ENCODE data around the gene RASGRP4.

RASGRP4 gene

DNA sequence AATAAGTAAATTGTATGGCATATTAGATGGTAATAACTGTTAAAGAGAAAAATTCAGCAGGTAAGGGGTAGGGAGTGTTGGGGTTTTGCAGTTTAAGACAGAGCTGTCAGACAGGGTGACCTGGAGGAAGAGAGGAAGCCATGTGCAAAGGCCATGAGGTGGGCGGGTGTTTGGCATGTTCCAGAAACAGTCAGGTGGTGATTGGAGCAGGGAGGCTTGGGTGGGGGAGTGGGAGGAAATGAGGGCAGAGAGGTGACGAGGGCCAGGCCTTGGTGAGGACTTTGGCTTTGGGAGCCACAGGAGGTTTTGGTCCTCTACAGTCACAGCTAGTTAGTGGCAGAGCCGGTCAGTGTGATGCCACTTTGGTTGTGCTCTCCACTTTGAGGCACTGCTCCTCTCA, 27.6 kb upstream of the RASGRP4 start:
- H3K27ac ChIP-seq, result no peak overlapping the region
- TF ChIP-seq ZFX (IDR thresholded peaks at IDR 0.05), result no peak
- TF ChIP-seq, protein P1, sequence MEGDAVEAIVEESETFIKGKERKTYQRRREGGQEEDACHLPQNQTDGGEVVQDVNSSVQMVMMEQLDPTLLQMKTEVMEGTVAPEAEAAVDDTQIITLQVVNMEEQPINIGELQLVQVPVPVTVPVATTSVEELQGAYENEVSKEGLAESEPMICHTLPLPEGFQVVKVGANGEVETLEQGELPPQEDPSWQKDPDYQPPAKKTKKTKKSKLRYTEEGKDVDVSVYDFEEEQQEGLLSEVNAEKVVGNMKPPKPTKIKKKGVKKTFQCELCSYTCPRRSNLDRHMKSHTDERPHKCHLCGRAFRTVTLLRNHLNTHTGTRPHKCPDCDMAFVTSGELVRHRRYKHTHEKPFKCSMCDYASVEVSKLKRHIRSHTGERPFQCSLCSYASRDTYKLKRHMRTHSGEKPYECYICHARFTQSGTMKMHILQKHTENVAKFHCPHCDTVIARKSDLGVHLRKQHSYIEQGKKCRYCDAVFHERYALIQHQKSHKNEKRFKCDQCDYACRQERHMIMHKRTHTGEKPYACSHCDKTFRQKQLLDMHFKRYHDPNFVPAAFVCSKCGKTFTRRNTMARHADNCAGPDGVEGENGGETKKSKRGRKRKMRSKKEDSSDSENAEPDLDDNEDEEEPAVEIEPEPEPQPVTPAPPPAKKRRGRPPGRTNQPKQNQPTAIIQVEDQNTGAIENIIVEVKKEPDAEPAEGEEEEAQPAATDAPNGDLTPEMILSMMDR (conservative IDR thresholded peaks at IDR 0.05), result no peak

DNA sequence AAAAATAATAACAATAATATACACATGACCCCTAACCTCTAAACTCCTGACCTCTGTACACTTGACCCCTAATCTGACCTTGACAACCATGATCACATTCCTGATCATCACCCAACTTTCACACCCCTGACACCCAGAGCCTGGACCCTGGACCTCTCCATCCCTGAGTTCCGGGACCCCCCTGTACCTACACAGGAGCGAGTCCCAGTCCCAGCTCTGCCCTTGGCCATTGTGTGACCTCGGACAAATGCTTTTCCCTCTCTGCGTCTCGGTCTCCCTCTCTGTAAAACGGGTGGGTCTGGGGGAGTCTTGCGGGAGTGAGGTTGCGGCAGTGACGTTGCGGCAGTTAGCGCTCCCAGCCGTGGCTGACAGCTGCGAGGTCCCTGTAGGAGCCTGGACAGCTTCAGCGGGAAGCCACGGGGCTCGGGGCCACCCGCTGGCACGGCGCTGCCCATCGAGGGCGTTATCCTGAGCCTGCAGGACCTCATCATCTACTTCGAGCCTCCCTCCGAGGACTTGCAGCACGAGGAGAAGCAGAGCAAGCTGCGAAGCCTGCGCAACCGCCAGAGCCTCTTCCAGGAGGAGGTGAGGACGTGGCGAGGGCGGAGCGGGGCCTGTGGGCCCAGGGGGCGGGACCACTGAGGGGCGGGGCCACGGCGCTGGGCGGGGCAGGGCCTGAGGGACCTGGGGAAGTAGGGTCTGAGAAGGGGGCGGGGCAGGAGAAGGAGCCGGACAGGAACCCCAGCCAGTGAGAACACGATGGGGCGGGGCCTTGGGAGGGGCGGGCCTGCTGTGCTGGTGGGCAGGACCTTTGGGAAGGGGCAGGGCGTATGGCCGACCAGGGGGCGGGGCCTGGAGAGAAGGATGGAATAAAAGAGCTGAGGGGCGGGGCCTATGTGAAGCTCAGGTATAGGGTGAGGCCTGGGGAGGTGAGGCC, 26.7 kb upstream of the RASGRP4 start:
- H3K27ac ChIP-seq, result no peak overlapping the region
- TF ChIP-seq ZFX (IDR thresholded peaks at IDR 0.05), result no peak
- TF ChIP-seq, protein P1 (conservative IDR thresholded peaks at IDR 0.05), result no peak

DNA sequence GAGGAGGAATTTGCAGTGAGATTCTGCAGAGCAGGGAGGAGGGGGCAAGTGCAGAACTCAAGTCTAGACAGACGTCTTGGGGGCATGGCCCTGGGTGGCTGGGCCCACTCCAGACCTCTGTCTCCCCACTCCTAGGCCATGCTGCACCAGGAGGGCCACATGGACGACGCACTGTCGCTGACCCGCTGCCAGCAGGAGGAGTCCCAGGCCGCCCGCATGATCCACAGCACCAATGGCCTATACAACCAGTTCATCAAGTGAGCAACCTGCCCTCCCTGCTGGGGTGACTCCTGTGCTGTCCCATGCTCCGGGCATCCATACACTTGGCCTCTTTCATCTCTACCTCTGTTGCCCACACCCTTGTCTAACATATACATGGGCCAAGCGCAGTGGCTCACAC, 25.6 kb upstream of the RASGRP4 start:
- TF ChIP-seq, protein P1 (conservative IDR thresholded peaks at IDR 0.05), result no peak
- TF ChIP-seq ZFX (IDR thresholded peaks at IDR 0.05), result no peak
- H3K27ac ChIP-seq, result no peak overlapping the region

DNA sequence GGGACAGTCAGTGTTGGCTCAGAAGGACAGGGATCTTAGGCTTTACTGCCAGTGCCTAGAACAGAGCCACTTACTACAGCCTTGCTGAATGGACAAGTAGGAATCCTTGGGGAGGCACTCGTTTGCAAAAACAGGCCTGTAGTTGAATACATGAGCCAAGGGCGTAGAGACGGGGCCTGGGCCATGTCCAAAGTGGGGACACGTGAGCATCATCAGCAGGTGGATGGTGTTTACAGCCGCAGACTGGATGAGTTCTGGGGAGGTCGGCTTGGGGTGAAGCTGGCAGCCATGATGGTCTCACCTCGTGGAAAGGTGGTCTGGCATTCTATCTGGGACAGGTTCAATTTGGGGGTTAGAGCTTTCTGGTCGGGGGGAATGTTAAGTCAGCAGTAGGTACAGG, 25.0 kb upstream of the RASGRP4 start:
- TF ChIP-seq, protein P1 (conservative IDR thresholded peaks at IDR 0.05), result no peak
- TF ChIP-seq ZFX (IDR thresholded peaks at IDR 0.05), result no peak
- no peak overlapping the region for H3K27ac ChIP-seq

DNA sequence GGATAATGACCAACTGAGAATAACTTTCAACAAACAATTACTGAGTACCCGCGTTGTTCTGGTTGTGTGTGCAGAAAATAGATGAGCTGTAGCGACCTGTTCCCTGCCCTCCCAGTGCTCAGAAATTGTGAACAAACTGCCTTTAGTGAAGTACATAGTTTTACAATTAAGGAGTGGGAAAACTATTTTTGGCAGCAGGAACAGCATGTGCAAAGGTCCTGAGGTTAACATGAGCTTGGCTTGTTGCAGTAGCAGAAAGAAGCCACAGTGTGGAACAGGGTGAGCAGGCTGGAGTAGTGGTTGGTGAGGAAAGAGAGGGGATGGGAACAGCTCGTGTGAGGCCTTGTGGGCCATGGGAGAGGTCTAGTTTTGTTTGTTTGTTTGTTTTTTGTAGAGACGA, 23.5 kb upstream of the RASGRP4 start:
- no peak overlapping the region for H3K27ac ChIP-seq
- TF ChIP-seq, protein P1 (conservative IDR thresholded peaks at IDR 0.05), result no peak
- no peak for TF ChIP-seq ZFX (IDR thresholded peaks at IDR 0.05)

DNA sequence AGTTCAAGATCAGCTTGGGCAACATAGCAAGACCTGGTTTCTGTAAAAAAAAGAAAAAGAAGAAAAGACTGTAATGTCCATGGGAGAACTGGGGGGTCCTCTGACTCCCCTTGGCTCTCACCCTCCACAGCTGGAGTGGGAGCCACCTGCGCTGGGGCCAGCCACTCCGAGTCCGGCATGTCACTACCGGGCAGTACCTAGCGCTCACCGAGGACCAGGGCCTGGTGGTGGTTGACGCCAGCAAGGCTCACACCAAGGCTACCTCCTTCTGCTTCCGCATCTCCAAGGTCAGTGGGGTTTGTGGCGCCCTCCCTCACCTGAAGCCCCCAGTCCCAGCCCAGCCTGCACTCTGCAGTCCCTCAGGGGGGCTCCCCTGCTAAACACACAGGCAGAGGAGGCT, 22.2 kb upstream of the RASGRP4 start:
- no peak overlapping the region for H3K27ac ChIP-seq
- TF ChIP-seq, protein P1 (conservative IDR thresholded peaks at IDR 0.05), result no peak
- TF ChIP-seq ZFX (IDR thresholded peaks at IDR 0.05), result no peak

DNA sequence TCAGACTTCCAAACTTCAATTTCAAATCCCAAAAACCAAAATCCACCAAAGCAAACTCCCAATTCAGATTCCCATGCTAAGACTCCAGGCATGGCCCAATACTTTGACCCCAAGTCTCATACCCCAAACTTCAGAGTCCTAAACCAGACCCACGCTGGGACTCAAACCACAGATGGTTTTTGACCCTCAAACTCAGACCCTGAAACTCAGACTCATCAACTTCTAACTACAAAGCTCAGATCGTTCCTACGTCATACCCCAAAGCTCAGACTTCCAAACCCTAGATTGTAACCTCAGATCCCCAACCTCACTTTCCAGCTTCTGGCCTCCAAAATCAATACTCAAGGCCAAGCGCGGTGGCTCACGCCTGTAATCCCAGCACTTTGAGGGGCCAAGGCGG, 19.3 kb upstream of the RASGRP4 start:
- H3K27ac ChIP-seq, result no peak overlapping the region
- TF ChIP-seq, protein P1 (conservative IDR thresholded peaks at IDR 0.05), result no peak
- no peak for TF ChIP-seq ZFX (IDR thresholded peaks at IDR 0.05)

Measured in C4-2B (cell line).